Hematopoietic multipotent progenitor cell treated with erythropoietin and hydrocortisone succinate and interleukin-3 and kit ligand, for 4 days (in vitro differentiated cells): ENCODE data around the gene CCDC28B.

Experiments
- DNase-seq: peaks from one replicate; pipeline ENCODE4 v3.0.0-alpha.2; 2015

Gene CCDC28B

DNA sequence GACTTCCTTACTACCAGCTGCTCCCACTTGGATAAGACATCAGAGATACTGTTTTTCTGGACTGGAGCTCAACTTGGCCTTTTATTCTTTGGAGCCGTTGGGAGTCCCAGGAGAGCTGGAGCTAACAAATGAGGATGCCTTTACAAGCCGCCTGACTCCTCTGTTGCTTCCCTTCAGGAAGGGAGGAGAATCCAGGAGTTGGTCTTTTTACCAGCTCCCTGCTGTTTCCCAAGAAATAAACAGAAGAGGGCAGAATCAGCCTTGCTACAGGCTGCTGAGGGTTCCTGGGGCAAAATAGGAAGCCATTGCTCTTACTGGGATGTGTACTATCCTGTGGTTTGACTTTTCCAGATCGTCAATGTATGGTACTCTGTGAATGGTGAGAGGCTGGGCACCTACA is 23.3 kb downstream of the CCDC28B start:
- no peak for DNase-seq

- DNase-seq = no peak
Measured at GRCh38 chr1:32224285-32224684, 23.9 kb downstream of the CCDC28B start.

DNA sequence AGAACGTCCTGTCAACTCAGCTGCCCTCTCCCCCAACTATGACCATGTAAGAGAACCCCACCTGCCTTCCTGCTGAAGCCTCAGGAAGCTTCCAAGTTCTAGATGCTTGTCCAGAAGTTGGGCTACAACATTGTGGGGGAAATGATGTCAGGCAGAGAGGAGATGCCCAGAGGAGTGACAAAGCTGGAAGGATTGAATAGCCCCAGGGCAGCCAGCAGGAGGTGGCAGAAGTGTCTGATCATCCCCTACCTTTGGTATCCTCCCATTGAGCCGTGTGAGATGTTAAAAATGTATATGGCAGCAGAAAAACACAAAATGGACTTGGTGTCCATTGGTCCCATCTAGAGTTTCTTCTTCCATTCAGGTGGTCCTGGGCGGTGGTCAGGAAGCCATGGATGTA is 28.4 kb downstream of the CCDC28B start:
- DNase-seq = no peak

- no peak for DNase-seq
Measured at GRCh38 chr1:32231843-32232432, 31.5 kb downstream of the CCDC28B start.

- no peak for DNase-seq
Measured at GRCh38 chr1:32232558-32233304, 32.3 kb downstream of the CCDC28B start.

- no peak for DNase-seq
Measured at GRCh38 chr1:32234792-32235191, 34.4 kb downstream of the CCDC28B start.

- DNase-seq = no peak
Measured at GRCh38 chr1:32239337-32239736, 38.9 kb downstream of the CCDC28B start.

GRCh38 chr1:32239790-32240139 is 39.4 kb downstream of the CCDC28B start:
- no peak for DNase-seq

GRCh38 chr1:32240140-32240951 is 40.0 kb downstream of the CCDC28B start:
- peak; percentile 62 for DNase-seq

GRCh38 chr1:32241001-32241763 is 40.8 kb downstream of the CCDC28B start:
- peak; percentile 44 for DNase-seq

DNA sequence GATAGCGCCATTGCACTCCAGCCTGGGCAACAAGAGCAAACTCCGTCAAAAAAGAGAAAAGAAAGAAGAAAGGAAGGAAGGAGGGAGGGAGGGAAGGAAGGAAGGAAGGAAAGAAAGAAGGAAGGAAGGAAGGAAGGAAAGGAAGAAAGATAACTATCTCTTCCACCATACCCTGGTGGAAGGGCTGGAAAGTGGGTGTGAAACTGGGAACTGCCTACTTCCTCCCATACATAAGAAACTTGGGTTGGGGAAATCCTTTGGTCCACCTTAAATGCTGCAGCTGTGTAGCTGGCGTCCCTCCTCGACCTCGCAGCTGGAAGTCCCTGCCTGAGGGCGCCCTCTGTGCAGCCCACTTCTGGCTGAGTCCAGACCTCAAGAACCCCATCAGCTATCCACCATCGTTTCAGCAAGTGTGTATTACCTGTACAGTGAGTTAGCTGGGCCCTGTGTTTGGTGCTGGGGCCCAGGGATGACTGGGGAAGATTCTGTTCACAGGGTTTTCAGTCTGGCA is 42.0 kb downstream of the CCDC28B start:
- peak; percentile 39 for DNase-seq

DNA sequence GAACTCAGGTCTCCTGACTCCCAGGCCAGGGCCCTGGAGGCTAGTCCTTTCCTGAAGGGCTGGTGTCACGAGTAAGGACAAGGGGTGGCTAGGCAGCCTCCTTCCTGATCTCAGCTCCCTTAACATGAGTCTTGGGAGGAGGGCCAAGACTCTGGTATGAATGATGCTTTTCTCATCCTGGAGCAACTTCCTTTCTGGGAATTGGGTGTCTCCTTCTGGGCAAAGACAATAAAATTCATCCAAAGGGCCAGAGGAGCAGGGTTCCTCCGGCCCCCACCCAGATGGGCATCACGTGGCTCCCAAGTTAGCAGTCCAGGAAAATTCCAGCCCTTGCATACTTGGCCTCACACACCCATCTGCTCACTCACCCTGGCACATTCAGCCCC is 46.5 kb downstream of the CCDC28B start, which contains the start of gene FAM167B:
Gene FAM167B, plus strand, starts transcription at position 335 of the 386 bp plus-strand sequence. CDS start 200 bp downstream, outside the sequence.
- DNase-seq = no peak

- no peak for DNase-seq
Measured at GRCh38 chr1:32247452-32247851, 47.1 kb downstream of the CCDC28B start.

DNA sequence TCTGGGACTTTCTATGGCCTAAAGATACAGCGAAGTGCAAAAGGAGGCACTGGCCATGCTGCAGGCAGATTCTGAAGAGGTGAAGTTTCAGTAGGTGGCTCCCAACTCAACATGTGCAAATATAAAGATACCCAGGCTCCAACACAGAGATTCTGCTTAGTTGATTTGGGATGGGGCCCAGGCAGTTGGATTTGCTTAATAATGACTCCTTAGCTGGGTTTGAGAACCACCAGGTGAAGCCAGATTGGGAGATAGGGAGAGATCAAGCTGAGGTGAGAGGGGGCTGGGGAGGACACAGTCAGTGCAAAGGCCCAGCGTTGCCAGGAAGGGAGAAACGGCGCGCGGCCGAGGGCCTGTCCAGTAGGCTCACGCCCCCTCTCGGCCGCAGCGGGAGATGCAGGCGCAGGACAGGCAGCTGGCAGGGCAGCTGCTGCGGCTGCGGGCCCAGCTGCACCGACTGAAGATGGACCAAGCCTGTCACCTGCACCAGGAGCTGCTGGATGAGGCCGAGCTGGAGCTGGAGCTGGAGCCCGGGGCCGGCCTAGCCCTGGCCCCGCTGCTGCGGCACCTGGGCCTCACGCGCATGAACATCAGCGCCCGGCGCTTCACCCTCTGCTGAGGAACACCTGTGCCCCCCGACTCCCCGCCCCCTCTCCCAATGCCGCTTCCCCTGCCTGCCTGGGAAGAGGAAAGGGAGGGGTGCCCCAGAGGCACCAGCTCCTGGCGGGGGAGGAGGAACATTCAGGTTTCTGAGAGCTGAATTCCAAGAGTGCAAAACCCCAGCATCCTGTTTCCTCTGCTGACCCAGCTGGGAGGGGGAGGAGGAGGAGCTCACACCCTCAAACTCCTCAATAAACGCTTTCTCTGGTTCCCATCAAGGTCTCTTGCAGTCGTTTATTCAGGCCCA is 47.8 kb downstream of the CCDC28B start:
- peak; percentile 85 for DNase-seq

DNA sequence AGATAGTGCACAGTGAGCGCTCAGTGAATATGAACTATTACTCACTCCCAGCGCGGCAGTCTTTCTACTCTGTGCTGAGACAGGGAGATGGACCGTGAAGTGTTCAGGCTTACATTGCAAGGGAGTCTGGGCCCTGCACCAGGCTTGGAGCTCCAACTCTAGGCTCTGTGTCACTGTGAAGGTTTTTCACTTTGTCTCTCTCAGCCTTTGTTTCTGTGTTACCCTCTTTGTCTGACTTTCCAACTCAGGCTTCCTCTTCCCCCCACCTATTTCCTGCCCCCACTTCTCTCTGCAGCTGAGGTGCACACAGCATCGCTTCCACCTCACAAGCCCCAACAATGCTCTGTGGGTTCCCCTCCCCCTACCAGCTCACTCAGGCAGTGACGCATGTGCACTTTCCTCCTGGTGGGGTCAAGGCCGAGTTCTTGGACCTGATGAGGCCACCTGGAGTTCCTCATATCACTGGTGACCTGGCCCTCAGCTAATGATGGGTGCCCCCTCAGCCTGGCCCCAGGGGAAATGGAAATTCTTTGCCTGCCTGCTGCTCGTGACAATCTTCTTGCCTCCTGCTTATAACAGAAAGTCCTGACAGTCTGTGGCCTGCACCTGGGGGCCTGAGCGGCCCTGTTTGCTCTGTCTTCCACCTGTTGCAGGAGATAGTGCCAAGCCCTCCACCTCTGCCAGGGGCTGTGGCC is 49.6 kb downstream of the CCDC28B start:
- DNase-seq = peak; percentile 58

DNA sequence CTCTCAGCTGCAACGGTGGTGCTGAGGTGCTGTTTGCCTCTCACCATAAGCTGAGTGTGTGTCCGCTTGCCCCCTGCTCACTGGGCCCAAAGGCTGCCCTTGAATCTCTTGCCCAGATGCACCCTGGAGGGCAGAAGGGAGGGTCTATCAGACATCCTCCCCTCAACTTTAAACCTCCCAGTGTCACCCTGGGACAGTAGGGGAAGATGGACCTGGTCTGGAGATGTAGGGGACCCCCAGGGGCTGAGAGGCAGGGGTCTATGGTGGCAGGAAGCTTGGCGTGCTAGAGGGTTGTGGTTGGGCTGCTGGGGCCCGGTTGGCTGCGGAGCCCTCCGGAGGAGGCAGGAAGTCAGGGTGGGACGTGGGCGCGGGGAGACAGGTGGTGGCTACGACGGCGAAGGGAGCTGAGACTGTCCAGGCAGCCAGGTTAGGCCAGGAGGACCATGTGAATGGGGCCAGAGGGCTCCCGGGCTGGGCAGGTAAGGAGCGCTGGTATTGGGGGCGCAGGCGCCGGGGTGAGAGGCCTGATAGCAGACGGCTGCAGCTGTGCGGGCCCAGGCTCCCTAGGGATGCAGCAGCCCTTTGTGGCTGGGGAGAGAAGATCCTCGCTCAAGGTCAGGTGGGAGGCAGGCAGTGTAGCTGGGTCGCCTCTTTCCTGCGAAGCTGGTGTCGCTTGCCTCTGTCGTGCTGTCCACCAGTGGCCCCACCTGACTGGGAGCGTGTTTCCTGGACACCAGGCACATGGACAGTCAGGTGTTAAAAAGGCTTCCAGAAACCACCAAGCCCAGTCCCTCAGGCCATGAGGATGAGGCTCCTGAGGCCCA is 50.7 kb downstream of the CCDC28B start, which contains the start of gene LCK:
Gene LCK, plus strand, starts transcription at position 373 of the 824 bp plus-strand sequence. CDS start 23,065 bp downstream, outside the sequence.
- DNase-seq = no peak
